ENCODE measurements around the gene TMEM145.
A peak's percentile ranks its signal among the peaks of the same experiment; 100 is the strongest.

The TMEM145 gene

DNA sequence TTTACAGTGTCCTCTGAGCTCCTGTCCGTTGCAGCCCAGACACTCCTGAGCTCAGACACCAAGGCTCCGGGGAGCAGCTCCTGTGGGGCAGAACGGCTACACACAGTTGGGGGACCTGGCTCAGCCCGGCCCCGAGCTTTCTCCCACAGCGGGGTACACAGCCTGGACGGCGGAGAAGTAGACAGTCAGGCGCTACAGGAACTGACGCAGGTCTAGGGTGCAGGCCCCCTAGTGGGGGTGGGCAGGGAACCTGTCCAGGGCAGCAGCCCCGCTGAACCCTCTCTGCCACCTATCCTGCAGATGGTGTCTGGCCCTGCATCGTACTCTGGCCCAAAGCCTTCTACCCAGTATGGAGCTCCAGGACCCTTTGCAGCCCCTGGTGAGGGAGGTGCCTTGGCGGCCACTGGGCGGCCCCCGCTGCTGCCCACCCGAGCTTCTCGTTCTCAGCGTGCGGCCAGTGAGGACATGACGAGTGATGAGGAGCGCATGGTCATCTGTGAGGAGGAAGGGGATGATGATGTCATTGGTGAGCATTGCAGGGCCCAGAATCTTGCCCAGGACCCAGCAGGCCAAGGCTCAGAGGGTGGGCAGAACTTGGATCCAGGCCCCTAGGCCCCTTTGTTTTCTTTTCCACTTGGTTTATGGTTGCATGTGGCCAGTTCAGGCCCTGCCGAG lies 24.1 kb upstream of the TMEM145 start:
- no peak for DNase-seq (ENCODE audit: low read depth in 2 of 2)

- DNase-seq (ENCODE audit: low read depth in 2 of 2), result no peak
These were observed 23.5 kb upstream of the TMEM145 start for GRCh38 chr19:42289556-42290041.

GRCh38 chr19:42290136-42290522 lies 23.0 kb upstream of the TMEM145 start:
- DNase-seq (ENCODE audit: low read depth in 2 of 2), result no peak

- peak; percentile 48 to 56 for DNase-seq (ENCODE audit: low read depth in 2 of 2)
These were observed 22.3 kb upstream of the TMEM145 start for GRCh38 chr19:42290523-42291434.

- DNase-seq (ENCODE audit: low read depth in 2 of 2), result no peak
These were observed 21.7 kb upstream of the TMEM145 start for GRCh38 chr19:42291435-42291810.

GRCh38 chr19:42292042-42292960 lies 20.8 kb upstream of the TMEM145 start:
- DNase-seq (ENCODE audit: low read depth in 2 of 2), result no peak

DNA sequence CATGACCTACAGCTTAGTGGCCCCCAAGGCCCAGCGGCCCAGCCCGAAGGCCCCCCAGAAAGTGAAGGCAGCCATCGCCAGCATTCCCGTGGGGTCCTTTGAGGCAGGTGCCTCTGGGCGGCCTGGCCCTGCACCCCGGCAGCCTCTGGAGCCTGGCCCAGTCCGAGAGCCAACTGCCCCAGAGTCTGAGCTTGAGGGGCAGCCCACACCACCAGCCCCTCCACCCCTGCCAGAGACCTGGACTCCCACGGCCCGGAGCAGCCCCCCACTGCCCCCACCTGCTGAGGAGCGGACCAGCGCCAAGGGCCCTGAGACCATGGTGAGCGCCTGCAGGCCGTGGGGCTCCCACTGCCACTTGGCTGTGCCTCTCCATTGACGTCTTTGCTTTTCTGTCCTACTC lies 20.1 kb upstream of the TMEM145 start:
- no peak for DNase-seq (ENCODE audit: low read depth in 2 of 2)

DNA sequence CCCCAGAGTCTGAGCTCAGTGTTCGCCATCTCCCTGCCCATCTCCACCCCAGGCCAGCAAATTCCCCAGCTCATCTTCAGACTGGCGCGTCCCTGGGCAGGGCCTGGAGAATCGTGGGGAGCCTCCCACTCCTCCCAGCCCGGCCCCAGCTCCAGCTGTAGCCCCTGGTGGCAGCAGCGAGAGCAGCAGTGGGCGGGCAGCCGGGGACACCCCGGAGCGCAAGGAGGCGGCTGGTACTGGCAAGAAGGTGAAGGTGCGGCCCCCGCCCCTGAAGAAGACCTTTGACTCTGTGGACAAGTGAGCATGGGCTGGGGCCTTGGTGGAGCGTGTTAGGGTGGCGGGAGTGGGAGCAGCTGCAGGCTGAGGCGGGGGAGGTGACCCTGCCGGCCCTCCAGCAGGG lies 19.6 kb upstream of the TMEM145 start:
- DNase-seq (ENCODE audit: low read depth in 2 of 2), result no peak

DNA sequence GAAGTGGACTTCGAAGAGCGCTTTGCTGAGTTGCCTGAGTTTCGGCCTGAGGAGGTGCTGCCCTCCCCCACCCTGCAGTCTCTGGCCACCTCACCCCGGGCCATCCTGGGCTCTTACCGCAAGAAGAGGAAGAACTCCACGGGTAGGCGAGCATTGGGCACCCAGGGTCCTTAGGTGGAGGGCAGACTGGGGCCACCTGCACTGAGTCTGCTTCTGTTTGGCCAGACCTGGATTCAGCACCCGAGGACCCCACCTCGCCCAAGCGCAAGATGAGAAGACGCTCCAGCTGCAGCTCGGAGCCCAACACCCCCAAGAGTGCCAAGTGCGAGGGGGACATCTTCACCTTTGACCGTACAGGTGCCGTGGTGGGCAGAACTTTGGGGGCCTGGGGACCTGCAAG lies 19.2 kb upstream of the TMEM145 start:
- no peak for DNase-seq (ENCODE audit: low read depth in 2 of 2)

GRCh38 chr19:42294471-42295137 lies 18.5 kb upstream of the TMEM145 start:
- DNase-seq (ENCODE audit: low read depth in 2 of 2), result no peak

DNA sequence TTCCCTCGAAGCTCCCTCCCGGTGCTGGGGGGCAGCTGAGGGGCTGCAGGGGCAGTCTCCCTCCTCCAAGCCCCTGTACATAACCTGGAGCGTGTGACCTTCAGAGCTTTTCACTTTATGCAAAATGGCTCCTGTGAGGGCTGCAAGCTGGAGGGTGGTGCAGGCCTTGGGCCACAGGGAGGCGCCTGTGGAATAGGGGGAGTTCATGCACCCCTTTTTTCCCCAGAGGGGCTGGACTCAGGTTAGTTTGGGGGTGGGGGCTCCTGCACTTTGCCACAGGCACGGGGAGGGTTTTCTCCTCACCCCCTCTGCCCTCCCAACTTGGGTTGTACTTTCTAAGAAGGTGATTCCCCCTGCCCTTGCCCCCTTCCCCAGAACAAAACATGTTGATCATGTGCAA lies 17.8 kb upstream of the TMEM145 start:
- no peak for DNase-seq (ENCODE audit: low read depth in 2 of 2)

- DNase-seq (ENCODE audit: low read depth in 2 of 2), result peak; percentile 72 to 76
These were observed 17.1 kb upstream of the TMEM145 start for GRCh38 chr19:42295831-42296525.

DNA sequence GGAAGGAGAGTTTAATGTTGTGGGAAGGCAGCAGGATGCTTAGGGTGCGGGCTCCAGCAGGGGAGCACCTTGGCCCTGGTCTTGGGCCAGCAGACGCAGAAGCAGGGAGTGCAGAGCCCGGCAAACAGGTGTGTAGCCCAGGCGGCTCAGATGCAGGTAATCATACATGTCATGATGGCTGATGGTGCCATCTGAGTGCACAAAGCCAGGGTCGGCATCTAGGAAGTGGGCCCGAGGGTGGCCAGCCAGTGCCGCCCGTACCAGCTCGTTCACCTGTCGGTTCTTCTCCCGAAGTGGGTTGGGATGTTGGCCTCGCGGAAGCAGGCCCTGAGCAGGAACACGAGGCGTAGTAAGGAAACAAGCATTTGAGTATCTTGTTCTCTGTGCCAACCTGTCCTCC lies 16.1 kb upstream of the TMEM145 start:
- no peak for DNase-seq (ENCODE audit: low read depth in 2 of 2)

DNA sequence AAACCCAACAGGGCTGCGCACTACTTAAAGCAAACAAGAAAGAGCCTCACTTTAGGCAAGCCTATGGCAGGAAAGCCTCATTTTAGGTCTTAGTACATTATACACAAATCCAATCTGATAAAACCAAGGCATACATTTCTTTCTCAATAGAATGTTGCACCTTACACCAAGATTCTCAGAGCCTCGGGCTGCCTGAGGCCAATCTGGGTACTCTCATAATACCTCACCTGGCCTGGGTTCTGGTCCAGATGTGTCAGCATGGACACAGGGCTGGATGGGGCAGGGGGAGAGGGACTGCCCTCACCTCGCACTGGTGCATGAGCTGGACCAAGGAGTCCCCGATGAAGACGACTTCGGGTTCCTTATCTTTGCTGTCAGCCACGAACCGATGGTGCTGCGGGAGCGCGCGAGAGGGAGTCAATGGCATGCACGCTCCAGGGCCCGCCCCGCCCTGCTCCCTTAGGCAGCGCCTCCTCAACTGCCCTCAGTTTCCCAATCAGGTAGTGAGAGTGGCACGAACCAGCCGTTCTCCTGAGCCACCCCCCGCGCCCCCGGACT lies 11.4 kb upstream of the TMEM145 start, which contains the start of gene PRR19:
Gene PRR19 (plus strand): TSS at position 487 of the 558 bp plus-strand sequence. CDS start 7,453 bp downstream, outside the sequence.
- DNase-seq (ENCODE audit: low read depth in 2 of 2), result no peak

DNA sequence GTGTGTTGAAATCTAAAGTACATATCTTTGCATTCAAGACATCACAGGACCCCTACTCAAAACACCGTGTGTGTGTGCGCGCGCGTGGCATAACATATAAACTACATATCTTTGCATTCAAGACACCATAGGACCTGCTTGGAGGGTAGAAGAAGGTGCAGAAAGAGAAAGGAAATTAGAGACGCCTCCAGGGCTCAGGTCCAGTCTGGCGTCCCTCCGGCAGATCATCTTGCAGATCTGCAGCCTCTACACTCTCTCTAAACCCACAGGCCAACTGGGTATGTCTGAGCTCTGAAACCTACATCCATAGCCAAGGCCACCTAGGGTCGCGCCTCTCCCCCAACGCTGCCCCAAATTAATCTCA lies 10.0 kb upstream of the TMEM145 start:
- no peak for DNase-seq (ENCODE audit: low read depth in 2 of 2)

GRCh38 chr19:42303876-42304275 lies 9.2 kb upstream of the TMEM145 start:
- no peak for DNase-seq (ENCODE audit: low read depth in 2 of 2)

- no peak for DNase-seq (ENCODE audit: low read depth in 2 of 2)
These were observed 6.5 kb upstream of the TMEM145 start for GRCh38 chr19:42306646-42307045.

- no peak for DNase-seq (ENCODE audit: low read depth in 2 of 2)
These were observed 3.4 kb upstream of the TMEM145 start for GRCh38 chr19:42309686-42310085.

- DNase-seq (ENCODE audit: low read depth in 2 of 2), result no peak
These were observed 1.5 kb upstream of the TMEM145 start for GRCh38 chr19:42311657-42312056.

GRCh38 chr19:42312370-42312769 lies 739 bp upstream of the TMEM145 start:
- DNase-seq (ENCODE audit: low read depth in 2 of 2), result no peak

Measured in stimulated activated CD8-positive, alpha-beta memory T cell treated with anti-CD3 and anti-CD28 coated beads, Interleukin-15, amount 100 ng/mL, for 48 hours (primary cell).